Epithelial cell of esophagus (primary cell): ENCODE measurements around the gene EXTL1.

Source experiments
- DNase-seq: peaks from one replicate; pipeline ENCODE4 v3.0.0; 2010; ENCODE audit warnings: low read depth
- H3K4me3 ChIP-seq: 2 replicates; pipeline ENCODE4 v1.5.1; 2011; ENCODE audit warnings: mild to moderate bottlenecking, low read length, control low read depth
- CTCF ChIP-seq: IDR thresholded peaks from 2 replicates; pipeline ENCODE4 v1.5.1; 2011; ENCODE audit warnings: low read depth, mild to moderate bottlenecking, low read length, control low read depth, inconsistent platforms; ENCODE audit not compliant: insufficient read depth; ENCODE audit errors: missing control alignments

EXTL1 gene

GRCh38 chr1:26023826-26024225 is 2.3 kb downstream of the EXTL1 start:
- no peak for DNase-seq
- TF ChIP-seq CTCF = no peak
- H3K4me3 ChIP-seq = no peak overlapping the region

GRCh38 chr1:26025060-26025459 is 3.5 kb downstream of the EXTL1 start:
- H3K4me3 ChIP-seq = no peak overlapping the region
- no peak for DNase-seq
- no peak for TF ChIP-seq CTCF

GRCh38 chr1:26025517-26025916 is 3.9 kb downstream of the EXTL1 start:
- no peak for TF ChIP-seq CTCF
- DNase-seq = no peak
- H3K4me3 ChIP-seq = no peak overlapping the region

- DNase-seq = no peak
- no peak overlapping the region for H3K4me3 ChIP-seq
- no peak for TF ChIP-seq CTCF
Observed at GRCh38 chr1:26027716-26028489, 6.3 kb downstream of the EXTL1 start.

- no peak for TF ChIP-seq CTCF
- no peak for DNase-seq
- no peak overlapping the region for H3K4me3 ChIP-seq
Observed at GRCh38 chr1:26028490-26028980, 7.0 kb downstream of the EXTL1 start.

GRCh38 chr1:26029054-26029863 is 7.7 kb downstream of the EXTL1 start:
- no peak overlapping the region for H3K4me3 ChIP-seq
- no peak for TF ChIP-seq CTCF
- no peak for DNase-seq
